ENCODE results near the gene GALNT18. TPM values are rescaled to one million over a fixed set of nuclear protein-coding genes. Genes with fewer than 3 reads are reported as not detected.
A peak's percentile ranks its signal among the peaks of the same experiment; 100 is the strongest.
"Not testable (repeated sequence)": the region's sequence is repeated elsewhere in the genome, so short reads cannot be mapped to it uniquely, and the experiment has no call there.

The GALNT18 gene
- total RNA-seq, 1 experiment from 2014 or later = 13.5 TPM

DNA sequence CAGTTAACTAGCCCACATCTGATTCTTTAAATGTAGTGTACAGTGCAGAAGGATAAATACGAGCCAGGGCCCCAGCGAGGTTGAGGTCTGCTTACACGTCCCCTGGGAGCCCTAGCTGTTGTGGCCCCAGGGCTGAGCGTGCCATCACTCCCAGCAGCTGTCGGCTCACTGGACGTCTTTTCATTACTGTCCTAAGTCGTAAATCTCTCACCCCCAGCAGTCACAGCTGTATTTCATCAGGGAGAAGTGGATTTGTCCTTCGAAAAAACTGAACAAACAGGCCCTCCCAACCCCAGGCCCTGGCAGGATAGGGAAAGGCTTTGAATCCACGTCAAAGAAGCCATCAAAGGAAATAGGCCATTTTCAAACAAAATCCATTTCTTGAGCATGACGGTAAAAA is 158.4 kb downstream of the GALNT18 start:
- DNase-seq (ENCODE audit: low read depth) = no peak
- in situ Hi-C loops (cut with HindIII; ENCODE audit: low pct_unique_long_range_greater_than_20kb, low sequenced_read_pairs) = no loop called here

DNA sequence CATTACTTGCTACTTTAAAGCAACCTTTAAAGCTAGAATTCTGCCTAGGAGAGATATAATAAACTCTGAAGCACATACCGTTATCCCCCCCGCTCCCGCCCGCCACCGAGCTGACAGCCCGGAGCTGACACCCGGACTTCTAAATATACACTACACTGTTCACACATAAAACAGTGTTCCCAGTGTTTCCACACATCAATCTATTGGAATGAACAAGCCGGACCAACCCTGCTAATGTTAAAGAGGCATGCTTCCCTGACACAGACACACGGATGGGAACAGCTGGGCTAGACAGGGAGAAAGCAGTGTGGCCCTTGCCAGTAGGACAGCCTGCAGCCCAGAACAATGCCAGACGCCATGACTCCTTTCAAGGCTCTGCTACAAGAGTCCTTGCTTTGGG is 160.3 kb downstream of the GALNT18 start:
- no peak for DNase-seq (ENCODE audit: low read depth)
- in situ Hi-C loops (cut with HindIII; ENCODE audit: low pct_unique_long_range_greater_than_20kb, low sequenced_read_pairs) = no loop called here

DNA sequence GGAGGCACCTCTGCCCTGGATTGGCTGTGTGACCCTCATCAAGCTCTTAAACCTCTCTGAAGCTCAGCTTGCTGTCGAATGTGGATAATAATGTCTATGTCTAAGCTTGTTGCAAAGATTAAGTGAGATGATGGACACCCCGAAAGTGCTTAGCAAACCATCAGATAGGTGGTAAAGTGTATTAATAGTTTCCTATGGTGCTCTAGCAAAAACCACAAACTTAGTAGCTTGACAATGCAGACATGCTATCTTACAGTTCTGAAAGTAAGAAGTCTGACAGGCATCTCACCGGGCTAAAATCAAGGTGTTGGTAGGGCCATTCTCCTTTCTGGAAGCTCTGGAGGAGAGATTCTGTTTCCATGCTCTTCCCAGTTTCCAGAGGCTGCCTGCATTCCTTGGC is 162.2 kb downstream of the GALNT18 start:
- no peak for DNase-seq (ENCODE audit: low read depth)
- in situ Hi-C loops (cut with HindIII; ENCODE audit: low pct_unique_long_range_greater_than_20kb, low sequenced_read_pairs) = no loop called here

- in situ Hi-C loops (cut with HindIII; ENCODE audit: low pct_unique_long_range_greater_than_20kb, low sequenced_read_pairs) = no loop called here
These were observed 163.3 kb downstream of the GALNT18 start for GRCh38 chr11:11458485-11458884.

DNA sequence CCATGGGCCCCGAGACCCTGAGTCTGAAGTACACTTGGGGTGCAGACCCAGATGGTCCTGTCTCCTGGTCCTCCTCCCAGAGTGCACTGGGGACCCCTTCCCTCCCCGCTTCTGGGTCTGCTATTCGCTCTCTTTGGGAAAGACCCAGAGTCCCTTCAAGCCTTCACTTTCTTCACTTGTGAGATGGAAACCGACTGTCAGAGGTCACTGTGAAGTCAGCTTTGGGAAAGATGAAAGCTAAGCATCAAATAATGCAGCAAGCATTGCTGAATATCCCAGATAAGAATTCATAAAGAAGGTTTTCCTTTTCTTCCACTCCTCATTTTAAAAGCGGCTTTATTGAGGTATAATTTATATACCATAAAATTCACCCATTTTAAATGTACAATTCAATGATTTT is 163.8 kb downstream of the GALNT18 start:
- no peak for DNase-seq (ENCODE audit: low read depth)
- in situ Hi-C loops (cut with HindIII; ENCODE audit: low pct_unique_long_range_greater_than_20kb, low sequenced_read_pairs) = no loop called here

More at GRCh38 chr11:11458485-11458884, 163.3 kb downstream of the GALNT18 start:
- DNase-seq (ENCODE audit: low read depth) = no peak

GRCh38 chr11:11456866-11457265 is 164.9 kb downstream of the GALNT18 start:
- no peak for DNase-seq (ENCODE audit: low read depth)
- in situ Hi-C loops (cut with HindIII; ENCODE audit: low pct_unique_long_range_greater_than_20kb, low sequenced_read_pairs) = no loop called here

DNA sequence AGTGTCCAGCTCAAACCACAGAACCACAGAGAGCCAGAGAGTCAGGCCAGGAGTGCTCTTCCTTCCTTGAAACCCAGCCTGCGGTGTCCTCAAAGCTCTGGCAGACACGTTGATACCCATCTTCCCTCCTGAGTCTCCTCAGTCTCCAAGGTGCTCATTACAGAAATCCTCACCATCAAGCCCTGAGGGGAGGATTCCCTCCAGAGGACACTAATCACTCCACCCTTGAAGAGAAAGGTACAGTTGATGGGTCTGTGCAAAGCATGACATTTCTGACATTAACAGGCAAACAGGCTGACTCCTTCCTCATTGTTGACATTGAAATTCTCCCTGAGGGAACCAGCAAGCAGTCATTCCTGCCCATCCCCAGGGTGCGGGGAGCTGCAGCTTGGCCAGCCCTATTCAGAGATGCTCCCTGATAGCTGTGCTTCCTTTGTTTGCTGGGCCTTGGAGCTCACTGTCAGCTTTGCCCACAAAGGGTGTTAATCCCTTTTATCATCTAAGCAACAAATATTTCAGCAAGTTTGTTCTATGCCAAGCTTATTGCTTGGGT is 167.1 kb downstream of the GALNT18 start:
- in situ Hi-C loops (cut with HindIII; ENCODE audit: low pct_unique_long_range_greater_than_20kb, low sequenced_read_pairs) = no loop called here
- DNase-seq (ENCODE audit: low read depth) = no peak

- in situ Hi-C loops (cut with HindIII; ENCODE audit: low pct_unique_long_range_greater_than_20kb, low sequenced_read_pairs) = no loop called here
- peak; percentile 92 for DNase-seq (ENCODE audit: low read depth)
These were observed 170.3 kb downstream of the GALNT18 start for GRCh38 chr11:11451501-11452005.

DNA sequence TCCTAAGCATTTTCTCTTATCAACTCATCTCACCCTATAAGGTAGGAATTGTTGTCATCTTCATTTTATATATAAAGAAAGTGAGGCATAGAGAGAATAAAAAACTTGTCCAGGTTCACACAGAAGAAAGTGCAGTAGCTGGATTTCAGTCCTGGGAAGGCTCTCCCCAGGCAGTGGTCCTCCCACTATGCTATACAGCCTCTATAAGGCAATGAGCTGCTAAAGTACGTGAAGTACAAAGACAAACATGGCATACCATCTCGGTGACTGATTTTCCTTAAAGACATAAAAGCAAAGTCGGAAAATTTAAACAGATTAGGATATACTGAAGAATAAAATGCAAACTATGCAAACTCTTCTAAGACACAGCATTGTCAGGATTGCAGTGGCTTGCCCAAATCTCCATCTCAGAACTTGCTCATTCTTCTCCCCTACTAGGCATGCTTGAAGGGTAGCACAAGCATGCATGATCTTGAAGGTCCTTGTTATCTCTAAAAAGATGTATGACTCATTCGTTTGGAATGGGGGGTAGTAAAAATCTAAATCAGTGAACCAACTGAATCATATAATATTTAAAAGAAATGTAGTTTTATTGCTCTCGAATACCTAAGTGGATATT is 171.0 kb downstream of the GALNT18 start:
- peak; percentile 49 for DNase-seq (ENCODE audit: low read depth)
- in situ Hi-C loops (cut with HindIII; ENCODE audit: low pct_unique_long_range_greater_than_20kb, low sequenced_read_pairs) = no loop called here

- no peak for DNase-seq (ENCODE audit: low read depth)
- in situ Hi-C loops (cut with HindIII; ENCODE audit: low pct_unique_long_range_greater_than_20kb, low sequenced_read_pairs) = no loop called here
These were observed 172.5 kb downstream of the GALNT18 start for GRCh38 chr11:11449327-11449726.

GRCh38 chr11:11448626-11449025 is 173.2 kb downstream of the GALNT18 start:
- in situ Hi-C loops (cut with HindIII; ENCODE audit: low pct_unique_long_range_greater_than_20kb, low sequenced_read_pairs) = no loop called here
- no peak for DNase-seq (ENCODE audit: low read depth)

DNA sequence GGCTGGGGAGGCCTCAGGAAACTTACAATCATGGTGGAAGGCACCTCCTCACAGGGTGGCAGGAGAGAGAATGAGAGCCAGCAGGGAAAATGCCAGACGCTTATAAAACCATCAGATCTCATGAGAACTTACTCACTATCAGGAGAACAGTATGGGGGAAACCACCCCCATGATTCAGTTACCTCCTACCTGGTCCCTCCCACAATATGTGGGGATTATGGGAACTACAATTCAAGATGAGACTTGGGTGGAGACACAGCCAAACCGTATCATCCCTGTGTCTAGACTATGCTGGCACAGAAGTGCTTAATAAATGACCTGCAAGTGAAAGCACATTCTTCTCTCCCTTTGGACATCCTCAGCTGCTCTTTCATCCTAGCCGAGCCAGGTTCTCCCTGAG is 174.2 kb downstream of the GALNT18 start:
- in situ Hi-C loops (cut with HindIII; ENCODE audit: low pct_unique_long_range_greater_than_20kb, low sequenced_read_pairs) = not testable (repeated sequence)
- peak; percentile 24 for DNase-seq (ENCODE audit: low read depth)

DNA sequence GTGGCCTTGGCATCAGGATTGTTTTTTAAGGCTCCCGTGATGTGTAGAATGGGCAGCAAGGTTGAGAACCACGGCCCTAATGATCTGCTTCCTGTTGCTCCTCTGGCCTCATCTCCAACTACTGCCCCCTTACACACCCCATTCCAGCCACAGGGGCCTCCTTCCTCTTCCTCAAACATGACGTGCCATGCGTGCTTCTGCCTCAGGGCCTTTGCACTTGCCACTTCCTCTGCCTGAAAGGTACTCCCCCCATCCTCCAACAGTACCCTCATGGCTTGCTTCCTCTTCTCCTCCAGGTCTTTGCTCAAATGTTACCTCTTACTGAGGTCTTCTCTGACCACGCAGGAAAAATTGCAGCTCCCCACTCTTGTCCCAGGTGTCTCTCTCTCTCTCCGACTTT is 174.8 kb downstream of the GALNT18 start:
- no peak for DNase-seq (ENCODE audit: low read depth)
- in situ Hi-C loops (cut with HindIII; ENCODE audit: low pct_unique_long_range_greater_than_20kb, low sequenced_read_pairs) = no loop called here

- in situ Hi-C loops (cut with HindIII; ENCODE audit: low pct_unique_long_range_greater_than_20kb, low sequenced_read_pairs) = no loop called here
- no peak for DNase-seq (ENCODE audit: low read depth)
These were observed 175.2 kb downstream of the GALNT18 start for GRCh38 chr11:11446564-11446963.

- in situ Hi-C loops (cut with HindIII; ENCODE audit: low pct_unique_long_range_greater_than_20kb, low sequenced_read_pairs) = no loop called here
- DNase-seq (ENCODE audit: low read depth) = no peak
These were observed 176.2 kb downstream of the GALNT18 start for GRCh38 chr11:11445441-11446185.

DNA sequence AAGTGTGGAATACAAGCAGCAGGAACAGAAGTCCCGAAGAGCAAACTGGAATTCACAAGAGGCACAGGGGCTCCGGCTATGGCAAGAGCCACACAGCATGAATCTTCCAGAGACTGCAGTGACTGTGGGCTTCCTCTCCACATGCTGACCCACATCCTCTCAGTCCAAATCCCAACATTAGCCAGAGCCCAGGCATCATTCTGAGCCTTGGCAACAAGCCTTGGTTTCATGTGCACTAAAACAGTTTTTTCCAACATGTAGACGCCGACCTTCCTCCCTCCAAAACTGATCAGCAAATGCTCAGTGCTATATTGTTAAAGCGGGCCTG is 177.0 kb downstream of the GALNT18 start:
- no peak for DNase-seq (ENCODE audit: low read depth)
- in situ Hi-C loops (cut with HindIII; ENCODE audit: low pct_unique_long_range_greater_than_20kb, low sequenced_read_pairs) = no loop called here

GRCh38 chr11:11444027-11444803 is 177.6 kb downstream of the GALNT18 start:
- in situ Hi-C loops (cut with HindIII; ENCODE audit: low pct_unique_long_range_greater_than_20kb, low sequenced_read_pairs) = no loop called here
- DNase-seq (ENCODE audit: low read depth) = peak; percentile 81

DNA sequence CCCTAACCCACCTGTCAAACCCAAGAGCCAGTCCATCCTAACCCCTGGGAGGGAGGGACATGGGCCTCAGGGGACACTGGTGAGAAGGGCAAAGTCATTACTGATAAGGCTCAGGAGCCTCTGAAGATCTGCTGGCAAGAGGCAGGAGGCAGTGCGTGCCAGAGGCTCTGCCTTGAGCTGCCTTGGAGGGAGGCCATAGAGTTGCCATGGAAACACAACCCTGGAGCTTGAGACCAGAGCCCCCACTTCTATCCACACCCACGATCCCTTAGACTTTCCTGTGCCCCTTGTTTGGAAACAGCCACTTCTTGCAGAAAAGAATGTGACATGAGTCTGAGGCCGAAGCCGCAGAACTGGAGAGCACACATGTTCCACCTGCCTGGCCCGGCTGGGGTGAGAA is 179.0 kb downstream of the GALNT18 start:
- in situ Hi-C loops (cut with HindIII; ENCODE audit: low pct_unique_long_range_greater_than_20kb, low sequenced_read_pairs) = no loop called here
- no peak for DNase-seq (ENCODE audit: low read depth)

GRCh38 chr11:11441516-11441915 is 180.3 kb downstream of the GALNT18 start:
- in situ Hi-C loops (cut with HindIII; ENCODE audit: low pct_unique_long_range_greater_than_20kb, low sequenced_read_pairs) = no loop called here
- peak; percentile 14 for DNase-seq (ENCODE audit: low read depth)

Data from Caki2 (cell line).